Small intestine (tissue), 7 donors: ENCODE data around the gene C10orf105. TPM values are rescaled to one million over a fixed set of nuclear protein-coding genes. Genes with fewer than 3 reads are reported as not detected.
A peak's percentile ranks its signal among the peaks of the same experiment; 100 is the strongest.

Source experiments
- DNase-seq, 2 donors: peaks; one replicate each; pipeline versions ENCODE4 v3.0.0 to v3.0.0-alpha.2; 2013
- FAIRE-seq: peaks from 2 replicates; lab custom pipeline; 2012; peaks lifted over from hg19 to GRCh38; lab: Jason Lieb, UNC
- H3K27ac ChIP-seq, 3 donors: one replicate each; pipeline ENCODE4 v1.5.1; 2013; ENCODE audit warnings: low read length in 2 of 3, mild to moderate bottlenecking in 2 of 3, control low read depth in 1 of 3, inconsistent platforms in 1 of 3, low read depth in 1 of 3, moderate library complexity in 1 of 3
- H3K27me3 ChIP-seq, 3 donors: one replicate each; pipeline ENCODE4 v1.6.1; 2013; ENCODE audit warnings: low read length in 3 of 3, inconsistent platforms in 1 of 3; ENCODE audit not compliant: control insufficient read depth in 3 of 3, insufficient read depth in 3 of 3
- H3K36me3 ChIP-seq, 3 donors: one replicate each; pipeline ENCODE4 v1.6.1; 2013; ENCODE audit warnings: low read length in 3 of 3, inconsistent platforms in 1 of 3, low read depth in 1 of 3, mild to moderate bottlenecking in 1 of 3, moderate library complexity in 1 of 3; ENCODE audit not compliant: control insufficient read depth in 3 of 3, insufficient read depth in 2 of 3
- H3K4me1 ChIP-seq, 3 donors: one replicate each; pipeline ENCODE4 v1.6.1; 2013; ENCODE audit warnings: low read length in 2 of 3, inconsistent platforms in 1 of 3, low read depth in 1 of 3, mild to moderate bottlenecking in 1 of 3, moderate library complexity in 1 of 3; ENCODE audit not compliant: control insufficient read depth in 3 of 3, insufficient read depth in 2 of 3
- H3K4me3 ChIP-seq, 3 donors: one replicate each; pipeline ENCODE4 v1.5.1; 2013; ENCODE audit warnings: low read length in 3 of 3, control low read depth in 1 of 3, inconsistent platforms in 1 of 3, low read depth in 1 of 3, mild to moderate bottlenecking in 1 of 3, moderate library complexity in 1 of 3
- H3K9me3 ChIP-seq, 2 donors: one replicate each; pipeline ENCODE4 v1.6.1; 2013; ENCODE audit warnings: low read depth in 1 of 2, low read length in 1 of 2; ENCODE audit not compliant: control insufficient read depth in 2 of 2, insufficient read depth in 1 of 2
- WGBS, 3 donors: extraction: QIAGEN DNeasy Blood & Tissue Kit; methylation state at CpG; one replicate each; pipeline ENCODE4 v1.1.7; 2013; 5-methylcytosine and 5-hydroxymethylcytosine counted together
- polyA plus RNA-seq, 4 donors: library from polyadenylated mRNA; stranded (reverse) in 3 of 4; unstranded in 1 of 4; fragments of 200-250 nt in 3 of 4; fragments of 120-200 nt in 1 of 4; gene quantifications; one replicate each; pipeline versions ENCODE4 v1.2.1 to v1.2.3, GENCODE V29; 2013
- donor health status: healthy with polysubstance abuse.
- donor health status: control.
- donor health status: control.
- donor health status: Bipolar disorder and iron deficiency.
- donor health status: healthy.

The C10orf105 gene
- polyA plus RNA-seq, 4 donors, result 0.06 to 0.27 TPM; not detected in 2

DNA sequence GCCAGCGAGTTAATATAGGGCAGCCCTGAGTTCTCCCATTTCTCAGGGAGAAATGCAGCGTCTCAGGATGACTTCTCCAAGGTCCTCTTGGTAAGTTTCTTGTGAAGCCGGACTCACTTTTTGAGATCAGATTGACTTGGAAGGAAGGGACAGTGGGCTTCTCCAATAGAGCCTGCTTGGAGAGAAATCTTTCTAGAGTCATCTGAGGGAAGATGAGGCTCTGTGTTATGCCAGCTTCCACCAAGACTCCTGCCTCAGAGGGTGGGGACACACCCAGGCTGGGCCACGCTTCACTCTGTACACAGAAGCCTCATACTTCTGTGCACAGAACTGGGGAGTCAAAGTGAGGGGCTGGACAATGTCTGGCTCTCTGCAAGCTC is 5.6 kb downstream of the C10orf105 start:
- FAIRE-seq, result no peak
- H3K9me3 ChIP-seq, result no peaks in the 10 kb centered on the region
- no peaks in the 10 kb centered on the region for H3K27me3 ChIP-seq
- peaks cover 0 to 21% (median 8%) of the 10 kb centered on the region in 3 donors for H3K4me1 ChIP-seq
- 54 to 81% (median 66%) methylated on average over 4 of the region's 4 CpGs for whole genome bisulfite sequencing, 3 donors
- no peak overlapping the region for H3K4me3 ChIP-seq
- DNase-seq, result no peak
- no peaks in the 10 kb centered on the region for H3K36me3 ChIP-seq
- H3K27ac ChIP-seq, result peak overlapping the region; percentile 5 to 83 (median 68)

DNA sequence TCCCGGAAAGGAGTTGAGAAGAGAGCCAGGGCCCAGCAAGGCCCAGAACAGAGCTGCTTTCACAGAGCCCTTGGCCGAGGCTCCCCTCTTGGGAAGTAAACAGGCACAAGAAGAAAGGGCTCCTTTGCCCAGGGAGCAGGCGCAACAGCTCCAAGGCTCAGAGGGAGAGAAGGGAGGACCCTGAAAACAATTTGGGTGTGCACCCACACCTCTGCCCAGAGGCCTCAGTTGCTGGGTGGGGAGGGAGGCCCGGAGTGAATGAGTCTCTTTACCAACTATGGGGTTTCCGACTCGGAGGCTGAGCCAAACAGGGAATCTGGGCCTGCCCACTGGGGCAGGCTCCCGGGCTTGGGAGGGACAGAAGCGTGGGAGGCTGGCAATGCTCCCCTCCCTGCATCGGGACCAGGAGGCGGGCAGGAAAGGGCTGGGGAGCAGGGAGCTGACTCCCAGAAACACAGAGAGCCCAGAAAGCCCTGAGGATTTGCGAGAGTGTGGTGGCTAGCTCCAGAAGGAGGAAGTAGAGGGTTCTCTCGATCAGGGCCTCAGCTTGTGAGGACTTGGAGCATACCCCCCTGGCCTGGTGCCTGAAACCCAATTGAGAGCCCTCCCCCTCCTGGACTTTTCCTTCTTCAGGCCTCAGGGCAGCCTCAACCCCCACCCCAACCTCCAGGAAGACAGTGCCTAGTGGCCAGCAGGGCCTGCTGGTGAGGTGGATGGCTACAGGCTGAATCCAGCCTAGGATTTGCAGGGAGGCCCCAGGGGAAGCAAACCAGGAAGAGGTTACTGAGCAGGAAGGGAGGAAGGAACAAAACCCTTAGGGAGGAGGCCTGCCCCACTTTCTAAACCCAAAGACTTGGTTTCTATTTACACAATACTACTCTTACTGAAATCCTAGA is 6.2 kb downstream of the C10orf105 start:
- H3K27me3 ChIP-seq, result no peaks in the 10 kb centered on the region
- H3K27ac ChIP-seq, result peak overlapping the region; percentile 21 to 83 (median 68)
- no peaks in the 10 kb centered on the region for H3K9me3 ChIP-seq
- FAIRE-seq (no peak), DNase-seq (peak in 1 of 2 donors; percentile 43)
- no peaks in the 10 kb centered on the region for H3K36me3 ChIP-seq
- WGBS, 3 donors, result 39 to 73% (median 70%) methylated on average over 12 of the region's 12 CpGs
- H3K4me1 ChIP-seq, result peaks cover 0 to 23% (median 8%) of the 10 kb centered on the region in 3 donors
- no peak overlapping the region for H3K4me3 ChIP-seq

DNA sequence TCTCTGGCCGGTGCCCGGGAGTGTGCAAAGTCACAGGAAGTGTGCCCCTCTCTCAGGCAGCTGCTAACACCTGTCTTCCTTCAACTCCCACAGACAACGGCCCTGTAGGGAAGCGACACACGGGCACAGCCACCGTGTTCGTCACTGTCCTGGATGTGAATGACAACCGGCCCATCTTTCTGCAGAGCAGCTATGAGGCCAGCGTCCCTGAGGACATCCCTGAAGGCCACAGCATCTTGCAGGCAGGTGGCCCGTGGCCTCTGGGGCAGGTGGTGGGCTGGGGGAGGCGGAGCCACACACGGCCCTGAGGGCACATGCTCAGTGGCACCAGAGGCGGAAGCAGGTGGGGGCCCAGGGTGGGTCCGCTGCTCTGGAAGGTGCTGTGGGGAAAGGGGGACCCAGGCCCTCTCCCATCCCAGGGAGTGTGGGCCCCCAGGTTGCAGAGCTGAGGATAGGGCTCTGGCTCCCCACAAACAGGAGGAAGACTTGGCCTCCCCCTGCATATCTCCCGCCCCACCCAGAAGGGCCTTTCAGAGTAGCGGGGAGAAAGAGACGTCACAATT is 6.9 kb downstream of the C10orf105 start:
- H3K36me3 ChIP-seq, result no peaks in the 10 kb centered on the region
- WGBS, 3 donors, result 67 to 83% (median 81%) methylated on average over 17 of the region's 17 CpGs
- peak overlapping the region; percentile 36 to 83 (median 68) for H3K27ac ChIP-seq
- no peaks in the 10 kb centered on the region for H3K27me3 ChIP-seq
- peaks cover 0 to 26% (median 8%) of the 10 kb centered on the region in 3 donors for H3K4me1 ChIP-seq
- no peak overlapping the region for H3K4me3 ChIP-seq
- FAIRE-seq (no peak), DNase-seq (no peak)
- no peaks in the 10 kb centered on the region for H3K9me3 ChIP-seq

DNA sequence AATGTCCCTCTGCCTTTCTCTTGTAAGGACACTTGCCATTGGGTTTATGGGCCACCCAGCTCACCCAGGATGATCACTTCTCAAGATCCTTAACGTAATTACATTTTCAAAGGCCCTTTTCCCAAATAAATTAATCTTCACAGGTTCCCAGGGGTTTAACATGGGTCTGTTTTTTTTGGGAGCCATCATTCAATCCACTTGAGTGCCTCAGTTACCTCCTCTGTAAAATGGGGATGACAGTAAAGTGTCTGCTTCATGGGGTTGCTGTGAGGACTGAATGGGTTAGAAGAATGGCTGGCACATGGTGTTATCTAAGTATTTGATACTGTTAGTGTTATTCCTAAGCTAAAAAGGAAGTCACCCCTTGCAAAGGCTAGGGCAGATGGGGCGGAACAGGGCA is 7.4 kb downstream of the C10orf105 start:
- no peaks in the 10 kb centered on the region for H3K36me3 ChIP-seq
- H3K4me1 ChIP-seq, result peaks cover 0 to 26% (median 8%) of the 10 kb centered on the region in 3 donors
- 88 to 96% (median 90%) methylated on average over 2 of the region's 2 CpGs for WGBS, 3 donors
- H3K9me3 ChIP-seq, result no peaks in the 10 kb centered on the region
- no peaks in the 10 kb centered on the region for H3K27me3 ChIP-seq
- H3K27ac ChIP-seq, result peak overlapping the region in 1 of 3 donors; percentile 83
- DNase-seq, result no peak
- FAIRE-seq, result no peak
- no peak overlapping the region for H3K4me3 ChIP-seq

DNA sequence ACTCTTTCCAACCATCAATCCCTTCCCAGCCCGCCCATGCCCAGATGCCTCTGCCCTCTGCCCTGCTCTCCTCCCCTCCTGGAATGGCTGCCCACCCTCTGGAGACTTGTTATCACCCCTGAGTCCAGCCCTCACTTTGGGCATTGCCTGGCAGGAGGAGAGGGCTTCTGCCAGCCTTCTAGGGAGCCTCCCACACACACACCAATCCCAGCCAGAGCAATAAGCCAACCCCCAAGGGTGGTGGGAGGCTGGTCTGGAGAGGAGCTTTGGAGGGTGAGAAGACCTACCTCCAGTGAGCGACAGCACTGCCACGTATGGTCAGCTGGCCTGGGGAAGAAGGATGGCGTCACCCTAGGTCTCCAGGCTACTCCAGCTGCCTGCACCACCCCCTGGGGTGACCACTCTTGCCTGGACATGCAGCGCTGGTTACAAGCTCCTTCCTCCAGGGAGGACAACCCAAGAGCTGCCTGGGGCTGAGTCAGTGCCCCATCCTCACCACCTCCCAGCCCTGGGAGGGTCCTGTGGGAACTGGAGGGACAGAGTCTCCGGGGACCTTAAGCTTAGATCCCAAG is 8.4 kb downstream of the C10orf105 start:
- FAIRE-seq (no peak), DNase-seq (no peak)
- Histone ChIP-seq H3K4me3 (no peak overlapping the region), H3K36me3 (no peaks in the 10 kb centered on the region), H3K9me3 (no peaks in the 10 kb centered on the region), H3K4me1 (peaks cover 0 to 26% (median 8%) of the 10 kb centered on the region in 3 donors), H3K27ac (no peak overlapping the region), H3K27me3 (no peaks in the 10 kb centered on the region)
- WGBS, 3 donors, result 89 to 94% (median 92%) methylated on average over 6 of the region's 6 CpGs

DNA sequence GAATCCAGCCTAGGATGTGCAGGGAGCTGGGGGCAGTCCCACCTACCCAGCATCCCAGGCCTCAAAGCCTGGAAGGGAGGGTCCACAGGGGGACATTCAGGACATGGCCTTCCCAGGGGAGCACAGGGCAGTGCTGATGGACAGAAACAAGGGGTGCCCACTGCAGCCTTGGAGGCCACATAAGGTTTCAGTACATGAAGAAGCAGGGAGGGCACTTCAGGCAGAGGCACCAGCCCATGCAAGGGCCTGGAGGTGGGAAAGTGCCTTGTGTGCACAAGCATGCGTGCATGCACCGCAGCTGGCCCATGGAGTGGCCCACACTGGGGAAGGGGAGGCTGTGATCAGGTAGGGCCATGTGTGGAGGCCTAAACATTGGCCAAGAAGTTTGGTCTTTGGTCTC is 9.1 kb downstream of the C10orf105 start:
- 96 to 100% (median 97%) methylated on average over 2 of the region's 2 CpGs for WGBS, 3 donors
- no peaks in the 10 kb centered on the region for H3K36me3 ChIP-seq
- no peak for FAIRE-seq
- DNase-seq, result no peak
- no peak overlapping the region for H3K27ac ChIP-seq
- H3K9me3 ChIP-seq, result no peaks in the 10 kb centered on the region
- H3K27me3 ChIP-seq, result no peaks in the 10 kb centered on the region
- peaks cover 0 to 26% (median 8%) of the 10 kb centered on the region in 3 donors for H3K4me1 ChIP-seq
- no peak overlapping the region for H3K4me3 ChIP-seq

DNA sequence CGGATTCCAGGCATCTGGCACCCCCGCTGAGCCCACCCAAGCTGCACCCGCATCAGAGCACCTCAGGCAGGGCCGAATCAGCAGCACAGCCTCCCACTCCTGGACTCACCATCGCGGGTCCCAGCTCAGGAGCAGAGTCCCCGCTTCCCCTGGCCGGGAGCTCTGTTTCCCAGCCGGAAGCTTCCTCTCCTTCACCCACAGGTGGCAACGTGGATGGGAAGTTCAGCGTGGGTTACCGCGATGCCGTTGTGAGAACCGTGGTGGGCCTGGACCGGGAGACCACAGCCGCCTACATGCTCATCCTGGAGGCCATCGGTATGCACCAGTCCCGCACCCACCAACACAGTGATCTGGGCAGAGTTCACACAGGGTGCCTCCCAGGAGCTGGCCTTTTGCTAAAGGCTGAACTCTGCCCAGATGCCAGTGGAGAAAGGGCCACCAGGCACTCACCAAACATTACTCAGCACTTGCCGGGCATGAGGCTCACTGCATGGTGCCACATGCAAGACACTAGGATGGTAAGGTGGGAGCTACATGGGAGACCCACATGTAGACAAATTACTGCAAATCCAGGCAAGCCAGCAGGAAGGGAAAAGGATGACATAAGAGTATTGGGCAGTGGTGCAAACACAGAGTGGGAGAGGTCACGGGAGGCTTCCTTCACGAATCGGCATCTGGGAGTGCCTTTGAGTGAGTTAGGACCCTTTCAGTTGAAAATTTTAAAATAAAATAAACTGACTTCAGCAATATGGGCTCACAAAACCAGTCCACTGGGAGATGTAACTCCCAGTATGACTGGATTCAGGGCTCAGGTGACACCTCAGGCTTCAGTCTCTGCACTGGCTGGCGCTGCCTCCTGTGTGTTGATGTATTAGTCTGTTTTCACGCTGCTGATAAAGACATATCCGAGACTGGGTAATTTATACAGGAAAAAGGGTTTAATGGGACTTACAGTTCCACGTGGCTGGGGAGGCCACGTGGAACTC is 10.4 kb downstream of the C10orf105 start:
- H3K27ac ChIP-seq, result no peak overlapping the region
- FAIRE-seq, result no peak
- no peaks in the 10 kb centered on the region for H3K27me3 ChIP-seq
- peak; percentile 11 to 82 for DNase-seq
- H3K9me3 ChIP-seq, result no peaks in the 10 kb centered on the region
- WGBS, 3 donors, result 51 to 72% (median 63%) methylated on average over 28 of the region's 28 CpGs
- H3K36me3 ChIP-seq, result no peaks in the 10 kb centered on the region
- peaks cover 0 to 20% (median 5%) of the 10 kb centered on the region in 3 donors for H3K4me1 ChIP-seq
- H3K4me3 ChIP-seq, result peak overlapping the region in 1 of 3 donors; percentile 38
